Keratinocyte (primary cell): Measurements from ENCODE around the gene LPAR1. TPM values are rescaled to one million over a fixed set of nuclear protein-coding genes. Genes with fewer than 3 reads are reported as not detected.

Experiments
- DNase-seq: peaks from one replicate; pipeline ENCODE4 v3.0.0-alpha.2; 2011; ENCODE audit warnings: low read depth, missing footprints, low spot score
- FAIRE-seq: peaks from 2 replicates; lab custom pipeline; 2011; peaks lifted over from hg19 to GRCh38; lab: Jason Lieb, UNC
- H2AFZ ChIP-seq: 2 replicates; pipeline ENCODE4 v1.6.0; 2012; ENCODE audit warnings: low read length, control low read depth, inconsistent platforms; ENCODE audit not compliant: control insufficient read depth
- H3K27ac ChIP-seq: 2 replicates; pipeline ENCODE4 v1.5.1; 2011; ENCODE audit warnings: low read length; ENCODE audit not compliant: control insufficient read depth, insufficient read depth
- H3K27me3 ChIP-seq: 3 replicates; pipeline ENCODE4 v1.6.0; 2011; ENCODE audit warnings: low read length; ENCODE audit not compliant: control insufficient read depth, insufficient read depth; ENCODE audit errors: extremely low read depth
- H3K36me3 ChIP-seq, 2 experiments: 2 replicates in 1 of 2; 3 replicates in 1 of 2; pipeline ENCODE4 v1.5.1; 2011; ENCODE audit warnings: low read length in 2 of 2, mild to moderate bottlenecking in 1 of 2; ENCODE audit not compliant: control insufficient read depth in 2 of 2, insufficient read depth in 2 of 2; ENCODE audit errors: extremely low read depth in 1 of 2
- H3K4me1 ChIP-seq: 3 replicates; pipeline ENCODE4 v1.5.1; 2011; ENCODE audit warnings: low read length; ENCODE audit not compliant: control insufficient read depth, insufficient read depth; ENCODE audit errors: extremely low read depth
- H3K4me2 ChIP-seq: 3 replicates; pipeline ENCODE4 v1.6.0; 2011; ENCODE audit warnings: low read depth, low read length; ENCODE audit not compliant: control insufficient read depth, insufficient read depth; ENCODE audit errors: extremely low read depth
- H3K4me3 ChIP-seq, 3 experiments: fragments of 200-600 bp in 1 of 3; sonication (generic) in 1 of 3; 2 replicates in 2 of 3; 3 replicates in 1 of 3; pipeline ENCODE4 v1.5.1; 2011 to 2016; ENCODE audit warnings: low read length in 3 of 3, mild to moderate bottlenecking in 3 of 3, control low read depth in 2 of 3, inconsistent platforms in 1 of 3, low read depth in 1 of 3, mixed read lengths in 1 of 3, mixed run types in 1 of 3, moderate library complexity in 1 of 3; ENCODE audit not compliant: control insufficient read depth in 2 of 3, insufficient read depth in 2 of 3; ENCODE audit errors: extremely low read depth in 1 of 3
- H3K79me2 ChIP-seq: 2 replicates; pipeline ENCODE4 v1.6.0; 2012; ENCODE audit warnings: low read length; ENCODE audit not compliant: control insufficient read depth, insufficient read depth
- H3K9ac ChIP-seq: 3 replicates; pipeline ENCODE4 v1.6.0; 2011; ENCODE audit warnings: low read length; ENCODE audit not compliant: control insufficient read depth, insufficient read depth; ENCODE audit errors: extremely low read depth
- H3K9me1 ChIP-seq: 3 replicates; pipeline ENCODE4 v1.6.0; 2011; ENCODE audit warnings: low read length; ENCODE audit not compliant: control insufficient read depth, insufficient read depth; ENCODE audit errors: extremely low read depth
- H3K9me3 ChIP-seq: 2 replicates; pipeline ENCODE4 v1.5.1; 2012; ENCODE audit warnings: low read depth, low read length; ENCODE audit not compliant: control insufficient read depth
- H4K20me1 ChIP-seq: 3 replicates; pipeline ENCODE4 v1.6.0; 2011; ENCODE audit warnings: low read length; ENCODE audit not compliant: control insufficient read depth, insufficient read depth; ENCODE audit errors: extremely low read depth
- CTCF ChIP-seq, 3 experiments: IDR thresholded peaks in 1 of 3; conservative IDR thresholded peaks in 1 of 3; optimal IDR thresholded peaks in 1 of 3; 2 replicates in 2 of 3; 3 replicates in 1 of 3; pipeline versions ENCODE3 to v1.5.1; 2011; ENCODE audit warnings: low read length in 3 of 3, mild to moderate bottlenecking in 3 of 3, moderate library complexity in 2 of 3, control low read depth in 1 of 3, inconsistent platforms in 1 of 3; ENCODE audit not compliant: insufficient read depth in 2 of 3; ENCODE audit errors: extremely low read depth in 1 of 3
- EZH2 ChIP-seq: IDR thresholded peaks from one replicate; pipeline ENCODE4 v1.6.1; 2012; ENCODE audit warnings: inconsistent platforms, mild to moderate bottlenecking, low read length, moderate library complexity
- dilution Hi-C: fragments of 300-500 bp; cut with MboI; formaldehyde crosslinking; loops from one replicate; pipeline ENCODE4 v1.7.0; 2020; ENCODE audit warnings: low sequenced_read_pairs; ENCODE audit not compliant: extremely low pct_ligation_motif_present
- polyA plus RNA-seq, 5 experiments: library from polyadenylated mRNA; depleted of rRNA in 3 of 5; stranded (reverse) in 3 of 5; stranded (forward) in 1 of 5; unstranded in 1 of 5; fragments of >200 nt; gene quantifications; 1 replicate in 1 of 5; 2 replicates in 3 of 5; 3 replicates in 1 of 5; pipeline versions ENCODE4 v1.2.1 to v1.2.3, GENCODE V29; 2011 to 2012; ENCODE audit warnings: missing spikeins in 2 of 5, low read depth in 1 of 5, low replicate concordance in 1 of 5

Gene LPAR1
- polyA plus RNA-seq, 1 donor (not counting 4 experiments of a cell fraction or from before 2014, with no cell fraction given), result 43.2 TPM

GRCh38 chr9:110967196-110967595, 71.1 kb downstream of the LPAR1 start:
- H3K9ac ChIP-seq, result no peak overlapping the region
- H3K79me2 ChIP-seq, result no peaks in the 10 kb centered on the region
- H3K4me2 ChIP-seq, result no peak overlapping the region
- H3K4me3 ChIP-seq, result no peak overlapping the region
- H3K27me3 ChIP-seq, result no peaks in the 10 kb centered on the region
- H3K9me1 ChIP-seq, result no peaks in the 10 kb centered on the region
- H4K20me1 ChIP-seq, result no peaks in the 10 kb centered on the region
- no peak for DNase-seq
- H3K27ac ChIP-seq, result no peak overlapping the region
- TF ChIP-seq CTCF (optimal IDR thresholded peaks at IDR 0.05 in 1 of 3, IDR thresholded peaks at IDR 0.05 in 1 of 3, conservative IDR thresholded peaks at IDR 0.05 in 1 of 3; ENCODE audit: extremely low read depth in 1 of 3, insufficient read depth in 2 of 3, low read length in 3 of 3) (no peak), EZH2 (no peak)
- peaks cover 13% of the 10 kb centered on the region for H3K4me1 ChIP-seq
- no peak overlapping the region for H2AFZ ChIP-seq
- dilution Hi-C loops, result no loop called here
- H3K36me3 ChIP-seq, result peaks cover 5% of the 10 kb centered on the region in 2 experiments
- no peaks in the 10 kb centered on the region for H3K9me3 ChIP-seq
- FAIRE-seq, result no peak

GRCh38 chr9:110960288-110960687, 78.0 kb downstream of the LPAR1 start:
- no peaks in the 10 kb centered on the region for H3K9me3 ChIP-seq
- no peak for TF ChIP-seq CTCF (optimal IDR thresholded peaks at IDR 0.05 in 1 of 3, IDR thresholded peaks at IDR 0.05 in 1 of 3, conservative IDR thresholded peaks at IDR 0.05 in 1 of 3; ENCODE audit: extremely low read depth in 1 of 3, insufficient read depth in 2 of 3, low read length in 3 of 3)
- TF ChIP-seq EZH2, result no peak
- no peaks in the 10 kb centered on the region for H3K79me2 ChIP-seq
- no peak overlapping the region for H3K4me2 ChIP-seq
- no peak overlapping the region for H3K9ac ChIP-seq
- no peak for FAIRE-seq
- no peaks in the 10 kb centered on the region for H3K9me1 ChIP-seq
- no peaks in the 10 kb centered on the region for H3K27me3 ChIP-seq
- no peak overlapping the region for H2AFZ ChIP-seq
- no peak overlapping the region for H3K27ac ChIP-seq
- no peak overlapping the region for H3K4me3 ChIP-seq
- dilution Hi-C loops, result no loop called here
- DNase-seq, result no peak
- H3K4me1 ChIP-seq, result no peaks in the 10 kb centered on the region
- no peaks in the 10 kb centered on the region for H4K20me1 ChIP-seq
- H3K36me3 ChIP-seq, result no peaks in the 10 kb centered on the region
